Mesothelial cell of epicardium (in vitro differentiated cells): ENCODE data around the gene COL23A1. TPM values are rescaled to one million over a fixed set of nuclear protein-coding genes. Genes with fewer than 3 reads are reported as not detected.

Experiments used
- DNase-seq, 2 experiments: peaks; one replicate each; pipeline ENCODE4 v3.0.0; 2021; ENCODE audit warnings: low spot score in 2 of 2; ENCODE audit not compliant: unreplicated experiment in 2 of 2
- H3K27ac Mint-ChIP-seq: 2 replicates; pipeline ENCODE4 v1.8.0; 2021; ENCODE audit warnings: mixed read lengths
- H3K27me3 Mint-ChIP-seq: 2 replicates; pipeline ENCODE4 v1.8.0; 2021; ENCODE audit warnings: low read depth, mixed read lengths
- H3K36me3 Mint-ChIP-seq: 2 replicates; pipeline ENCODE4 v1.8.0; 2021; ENCODE audit warnings: mixed read lengths
- H3K4me1 Mint-ChIP-seq: 2 replicates; pipeline ENCODE4 v1.8.0; 2021; ENCODE audit warnings: mixed read lengths
- H3K4me3 Mint-ChIP-seq: 2 replicates; pipeline ENCODE4 v1.8.0; 2021; ENCODE audit warnings: mild to moderate bottlenecking, moderate library complexity, mixed read lengths
- H3K9me3 Mint-ChIP-seq: 2 replicates; pipeline ENCODE4 v1.8.0; 2021; ENCODE audit warnings: mixed read lengths
- total RNA-seq: library from RNA; stranded (reverse); gene quantifications from 3 replicates; pipeline ENCODE4 v1.2.1, GENCODE V29; 2021
- TF ChIP-seq, protein P1 (sequence below): fragments of 200-600 bp; sonication (generic); IDR thresholded peaks from one replicate; pipeline ENCODE4 v1.5.0; 2021; ENCODE audit warnings: antibody characterized with exemption; ENCODE audit not compliant: unreplicated experiment

The COL23A1 gene
- total RNA-seq, 1 donor from 2014 or later = 13.6 TPM

DNA sequence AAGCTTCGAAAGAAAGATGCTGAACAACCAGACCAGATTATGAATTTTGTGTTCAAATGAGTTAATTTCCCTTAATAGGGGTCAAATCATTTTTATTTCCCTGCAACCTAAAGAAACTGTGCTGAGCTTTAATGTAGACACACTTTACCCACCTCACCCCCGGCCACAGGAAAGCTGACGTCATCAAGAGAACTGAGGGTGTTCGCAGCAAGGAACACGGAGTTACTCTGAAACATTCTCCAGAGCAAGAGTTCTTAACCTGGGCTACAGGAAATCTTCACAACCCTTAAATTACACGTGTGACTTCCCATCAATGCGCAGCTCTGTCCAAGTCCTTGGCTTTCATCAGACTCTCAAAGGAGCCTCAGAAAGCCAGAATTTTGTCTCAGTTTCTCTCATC is 116.3 kb downstream of the COL23A1 start:
- peak overlapping the region; percentile 9 for H3K27ac Mint-ChIP-seq
- no peaks in the 10 kb centered on the region for H3K36me3 Mint-ChIP-seq
- H3K4me1 Mint-ChIP-seq = peaks cover 25% of the 10 kb centered on the region
- peaks cover 16% of the 10 kb centered on the region for H3K9me3 Mint-ChIP-seq
- DNase-seq = no peak
- TF ChIP-seq, protein P1, sequence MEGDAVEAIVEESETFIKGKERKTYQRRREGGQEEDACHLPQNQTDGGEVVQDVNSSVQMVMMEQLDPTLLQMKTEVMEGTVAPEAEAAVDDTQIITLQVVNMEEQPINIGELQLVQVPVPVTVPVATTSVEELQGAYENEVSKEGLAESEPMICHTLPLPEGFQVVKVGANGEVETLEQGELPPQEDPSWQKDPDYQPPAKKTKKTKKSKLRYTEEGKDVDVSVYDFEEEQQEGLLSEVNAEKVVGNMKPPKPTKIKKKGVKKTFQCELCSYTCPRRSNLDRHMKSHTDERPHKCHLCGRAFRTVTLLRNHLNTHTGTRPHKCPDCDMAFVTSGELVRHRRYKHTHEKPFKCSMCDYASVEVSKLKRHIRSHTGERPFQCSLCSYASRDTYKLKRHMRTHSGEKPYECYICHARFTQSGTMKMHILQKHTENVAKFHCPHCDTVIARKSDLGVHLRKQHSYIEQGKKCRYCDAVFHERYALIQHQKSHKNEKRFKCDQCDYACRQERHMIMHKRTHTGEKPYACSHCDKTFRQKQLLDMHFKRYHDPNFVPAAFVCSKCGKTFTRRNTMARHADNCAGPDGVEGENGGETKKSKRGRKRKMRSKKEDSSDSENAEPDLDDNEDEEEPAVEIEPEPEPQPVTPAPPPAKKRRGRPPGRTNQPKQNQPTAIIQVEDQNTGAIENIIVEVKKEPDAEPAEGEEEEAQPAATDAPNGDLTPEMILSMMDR = no peak
- H3K27me3 Mint-ChIP-seq = peaks cover 4% of the 10 kb centered on the region
- no peak overlapping the region for H3K4me3 Mint-ChIP-seq

DNA sequence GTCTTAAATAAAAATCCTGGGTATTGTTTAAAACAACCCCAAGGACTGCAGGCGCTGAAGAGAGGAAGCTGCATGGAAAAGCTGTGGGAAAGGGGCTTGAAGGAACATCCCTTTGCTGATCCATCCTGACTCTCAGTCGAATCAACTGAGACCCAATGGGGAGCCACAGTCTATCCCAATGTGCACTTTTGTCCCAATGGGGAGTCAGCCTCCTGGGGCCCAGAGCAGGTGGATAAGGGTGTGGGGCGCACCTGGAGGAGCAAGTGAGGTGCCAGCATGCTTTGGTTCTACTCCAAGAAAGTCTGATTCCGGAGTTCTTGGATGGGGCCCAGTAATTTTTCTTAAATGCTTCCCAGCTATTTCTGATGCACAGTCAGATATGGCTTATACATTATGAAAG is 118.1 kb downstream of the COL23A1 start:
- Mint-ChIP-seq H3K27me3 (peaks cover 4% of the 10 kb centered on the region), H3K4me3 (no peak overlapping the region), H3K9me3 (peaks cover 16% of the 10 kb centered on the region), H3K27ac (no peak overlapping the region), H3K4me1 (peaks cover 36% of the 10 kb centered on the region), H3K36me3 (no peaks in the 10 kb centered on the region)
- TF ChIP-seq, protein P1 = no peak
- DNase-seq = no peak

DNA sequence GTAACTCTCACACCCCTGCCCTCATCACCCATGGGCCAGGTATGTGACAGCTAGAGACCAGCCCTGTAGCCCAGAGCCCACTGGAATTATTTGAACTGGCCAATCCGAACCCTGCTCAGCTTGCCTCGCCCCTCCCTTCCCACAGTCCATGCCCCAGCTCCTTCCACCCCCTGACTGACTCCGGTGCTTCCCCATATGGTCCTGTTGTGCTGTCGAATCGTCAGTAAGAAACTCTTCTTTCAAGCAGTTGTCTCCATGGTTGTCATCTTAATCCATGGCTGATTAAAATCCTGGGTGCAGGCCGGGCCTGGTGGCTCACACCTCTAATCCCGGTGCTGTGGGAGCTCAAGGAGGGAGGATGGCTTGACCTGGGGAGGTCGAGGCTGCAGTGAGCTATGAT is 118.5 kb downstream of the COL23A1 start:
- H3K4me1 Mint-ChIP-seq = peaks cover 35% of the 10 kb centered on the region
- H3K9me3 Mint-ChIP-seq = peaks cover 16% of the 10 kb centered on the region
- H3K27me3 Mint-ChIP-seq = peaks cover 4% of the 10 kb centered on the region
- H3K27ac Mint-ChIP-seq = no peak overlapping the region
- H3K4me3 Mint-ChIP-seq = no peak overlapping the region
- DNase-seq = no peak
- TF ChIP-seq, protein P1 = no peak
- no peaks in the 10 kb centered on the region for H3K36me3 Mint-ChIP-seq

DNA sequence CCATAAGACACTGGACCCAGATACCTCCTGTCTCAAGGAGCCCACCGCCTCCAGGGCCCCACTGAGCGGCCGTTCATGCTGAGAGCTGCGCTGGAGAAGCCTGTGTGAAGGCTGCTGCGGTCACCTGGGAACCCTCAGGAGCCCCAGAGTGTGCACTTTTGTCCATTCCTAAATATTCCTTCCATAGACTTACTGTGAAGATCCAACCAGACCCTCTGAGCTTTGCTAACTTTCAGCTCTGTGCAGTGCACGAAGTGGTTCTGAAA is 119.5 kb downstream of the COL23A1 start:
- Mint-ChIP-seq H3K27me3 (peaks cover 4% of the 10 kb centered on the region), H3K27ac (no peak overlapping the region), H3K36me3 (no peaks in the 10 kb centered on the region), H3K4me1 (peaks cover 35% of the 10 kb centered on the region), H3K9me3 (peaks cover 11% of the 10 kb centered on the region), H3K4me3 (no peak overlapping the region)
- no peak for DNase-seq
- TF ChIP-seq, protein P1 = no peak

DNA sequence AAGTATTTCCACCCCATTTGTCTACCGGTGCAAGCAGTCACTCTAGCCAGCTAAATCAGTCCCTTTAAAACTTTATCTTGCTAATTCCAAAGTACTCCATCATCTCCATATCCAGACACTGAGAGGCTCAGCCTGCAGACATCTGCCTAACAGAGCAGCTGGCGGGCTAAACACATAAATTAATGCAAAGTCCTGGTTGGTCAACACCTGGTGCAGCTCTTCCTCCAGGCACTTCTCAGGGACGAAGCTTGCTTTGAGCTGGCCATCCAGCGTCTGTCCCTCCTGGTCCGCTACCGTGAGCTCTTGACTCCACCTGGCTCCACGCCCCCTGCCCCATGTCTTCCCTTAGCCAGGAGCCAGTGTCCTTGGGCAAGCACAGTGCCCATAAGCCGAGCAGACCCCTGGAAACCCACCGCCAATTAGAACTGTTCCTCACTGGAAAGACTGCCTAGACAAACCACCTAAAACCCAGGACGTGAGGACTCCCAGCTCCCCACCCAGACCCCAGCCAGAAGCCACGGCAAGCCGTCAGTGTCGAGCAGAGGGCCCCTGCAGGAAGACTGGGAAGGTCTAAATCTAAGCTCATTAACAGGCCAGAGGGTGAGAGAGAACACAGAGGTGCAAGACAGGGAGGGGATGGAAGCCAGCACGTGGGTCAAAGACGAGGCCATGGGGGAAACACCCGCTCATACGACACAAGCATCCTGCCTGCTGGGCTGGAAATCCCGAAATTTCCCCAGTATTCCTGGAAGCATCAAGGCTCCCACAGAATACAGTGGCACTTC is 120.0 kb downstream of the COL23A1 start:
- DNase-seq = no peak
- H3K9me3 Mint-ChIP-seq = peaks cover 8% of the 10 kb centered on the region
- no peak overlapping the region for H3K27ac Mint-ChIP-seq
- peaks cover 35% of the 10 kb centered on the region for H3K4me1 Mint-ChIP-seq
- TF ChIP-seq, protein P1 = no peak
- peaks cover 4% of the 10 kb centered on the region for H3K27me3 Mint-ChIP-seq
- no peaks in the 10 kb centered on the region for H3K36me3 Mint-ChIP-seq
- no peak overlapping the region for H3K4me3 Mint-ChIP-seq
